Loucy (cell line): ENCODE results near the gene KY.

Experiments used
- H2AFZ ChIP-seq: fragments of 200-600 bp; sonication (generic); 2 replicates; pipeline ENCODE4 v1.6.0; 2016; ENCODE audit warnings: antibody characterized with exemption, mild to moderate bottlenecking, low read length, moderate library complexity
- H3F3A ChIP-seq: fragments of 200-600 bp; 2 replicates; pipeline ENCODE4 v1.6.0; 2016; ENCODE audit warnings: antibody characterized with exemption, low read depth, mild to moderate bottlenecking
- H3K27me3 ChIP-seq: fragments of 200-600 bp; sonication (generic); 2 replicates; pipeline ENCODE4 v1.6.1; 2014; ENCODE audit warnings: low read length, mild to moderate bottlenecking; ENCODE audit not compliant: insufficient read depth, poor library complexity, severe bottlenecking
- H3K36me3 ChIP-seq: fragments of 200-600 bp; sonication (generic); 2 replicates; pipeline ENCODE4 v1.6.1; 2016; ENCODE audit warnings: low read length; ENCODE audit not compliant: insufficient read depth
- H3K4me1 ChIP-seq: fragments of 200-600 bp; sonication (generic); 2 replicates; pipeline ENCODE4 v1.5.1; 2014; ENCODE audit warnings: low read length, mild to moderate bottlenecking; ENCODE audit not compliant: insufficient read depth, poor library complexity, severe bottlenecking
- H3K4me2 ChIP-seq: fragments of 200-600 bp; sonication (generic); 2 replicates; pipeline ENCODE4 v1.6.0; 2014; ENCODE audit warnings: antibody characterized with exemption, low read length, low read depth, mild to moderate bottlenecking; ENCODE audit not compliant: poor library complexity, severe bottlenecking
- H3K4me3 ChIP-seq: fragments of 200-600 bp; sonication (generic); 2 replicates; pipeline ENCODE4 v1.5.1; 2014; ENCODE audit warnings: low read length, mild to moderate bottlenecking, mixed read lengths; ENCODE audit not compliant: poor library complexity, severe bottlenecking
- H3K79me2 ChIP-seq: fragments of 200-600 bp; sonication (generic); 2 replicates; pipeline ENCODE4 v1.6.1; 2014; ENCODE audit warnings: low read length; ENCODE audit not compliant: insufficient read depth
- H3K9ac ChIP-seq: fragments of 200-600 bp; sonication (generic); 2 replicates; pipeline ENCODE4 v1.6.0; 2014; ENCODE audit warnings: mild to moderate bottlenecking, low read depth, low read length, moderate library complexity; ENCODE audit not compliant: poor library complexity, severe bottlenecking
- H3K9me2 ChIP-seq: fragments of 200-600 bp; sonication (generic); replicated peaks from 2 replicates; pipeline ENCODE4 v1.6.1; 2016; ENCODE audit warnings: low read depth, low read length, mixed read lengths
- H3K9me3 ChIP-seq: fragments of 200-600 bp; sonication (generic); 2 replicates; pipeline ENCODE4 v1.6.1; 2014; ENCODE audit warnings: mild to moderate bottlenecking, antibody characterized with exemption, low read length, low read depth; ENCODE audit not compliant: insufficient read depth
- H4K20me1 ChIP-seq: fragments of 200-600 bp; sonication (generic); 2 replicates; pipeline ENCODE4 v1.6.0; 2014; ENCODE audit warnings: antibody characterized with exemption, low read length, mild to moderate bottlenecking; ENCODE audit not compliant: insufficient read depth, poor library complexity, severe bottlenecking
- CTCF ChIP-seq: fragments of 200-600 bp; sonication (generic); conservative IDR thresholded peaks from 2 replicates; pipeline ENCODE4 v1.5.1; 2014; ENCODE audit warnings: mild to moderate bottlenecking, antibody characterized with exemption, low read length
- EZH2phosphoT487 ChIP-seq: fragments of 200-600 bp; IDR thresholded peaks from 2 replicates; pipeline ENCODE4 v1.6.1; 2018; ENCODE audit warnings: antibody characterized with exemption, mild to moderate bottlenecking, moderate library complexity, borderline replicate concordance

The KY gene

GRCh38 chr3:134618478-134619300, 32.1 kb downstream of the KY start:
- H3F3A ChIP-seq, result no peaks in the 10 kb centered on the region
- no peaks in the 10 kb centered on the region for H3K79me2 ChIP-seq
- no peaks in the 10 kb centered on the region for H4K20me1 ChIP-seq
- H3K4me2 ChIP-seq, result no peak overlapping the region
- H3K9ac ChIP-seq, result no peak overlapping the region
- H3K36me3 ChIP-seq, result no peaks in the 10 kb centered on the region
- no peak for TF ChIP-seq EZH2phosphoT487
- TF ChIP-seq CTCF, result no peak
- no peaks in the 10 kb centered on the region for H3K4me1 ChIP-seq
- no peaks in the 10 kb centered on the region for H3K27me3 ChIP-seq
- no peak overlapping the region for H2AFZ ChIP-seq
- H3K9me2 ChIP-seq, result no peaks in the 10 kb centered on the region
- no peaks in the 10 kb centered on the region for H3K9me3 ChIP-seq
- H3K4me3 ChIP-seq, result no peak overlapping the region

- no peak overlapping the region for H2AFZ ChIP-seq
- H3K79me2 ChIP-seq, result no peaks in the 10 kb centered on the region
- TF ChIP-seq CTCF, result no peak
- TF ChIP-seq EZH2phosphoT487, result no peak
- no peaks in the 10 kb centered on the region for H4K20me1 ChIP-seq
- no peaks in the 10 kb centered on the region for H3K9me3 ChIP-seq
- no peaks in the 10 kb centered on the region for H3K9me2 ChIP-seq
- H3F3A ChIP-seq, result no peaks in the 10 kb centered on the region
- H3K36me3 ChIP-seq, result no peaks in the 10 kb centered on the region
- H3K4me2 ChIP-seq, result no peak overlapping the region
- no peak overlapping the region for H3K9ac ChIP-seq
- no peaks in the 10 kb centered on the region for H3K4me1 ChIP-seq
- H3K27me3 ChIP-seq, result no peaks in the 10 kb centered on the region
- no peak overlapping the region for H3K4me3 ChIP-seq
These were observed 33.0 kb downstream of the KY start for GRCh38 chr3:134617608-134618477.

DNA sequence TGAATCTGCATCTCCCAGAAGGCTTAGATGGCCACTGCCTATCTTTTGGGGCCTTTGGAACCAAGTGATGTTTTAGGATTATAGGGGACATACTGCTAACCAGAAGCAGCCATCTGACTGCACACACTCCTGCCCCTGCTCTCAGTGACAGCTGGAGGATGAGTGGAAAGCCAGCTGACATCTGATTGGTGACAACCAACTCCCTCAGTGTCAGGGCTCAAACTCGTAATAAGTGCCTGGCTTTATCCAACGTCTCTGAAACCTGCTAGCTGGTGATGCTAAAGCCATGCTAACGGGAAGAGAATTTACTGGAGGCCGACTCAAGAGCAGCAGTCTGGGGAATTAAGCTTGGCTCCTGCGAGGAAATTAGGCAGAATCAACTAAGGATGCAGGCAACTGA, 35.1 kb downstream of the KY start:
- H3K79me2 ChIP-seq, result no peaks in the 10 kb centered on the region
- no peak overlapping the region for H3K4me3 ChIP-seq
- H3K9me2 ChIP-seq, result no peaks in the 10 kb centered on the region
- H3K4me1 ChIP-seq, result no peaks in the 10 kb centered on the region
- H3K36me3 ChIP-seq, result no peaks in the 10 kb centered on the region
- no peak for TF ChIP-seq EZH2phosphoT487
- no peak for TF ChIP-seq CTCF
- H3F3A ChIP-seq, result no peaks in the 10 kb centered on the region
- H2AFZ ChIP-seq, result no peak overlapping the region
- no peak overlapping the region for H3K4me2 ChIP-seq
- no peak overlapping the region for H3K9ac ChIP-seq
- H4K20me1 ChIP-seq, result no peaks in the 10 kb centered on the region
- H3K27me3 ChIP-seq, result no peaks in the 10 kb centered on the region
- no peaks in the 10 kb centered on the region for H3K9me3 ChIP-seq
